A549 (cell line): ENCODE measurements around the gene NAA15. TPM values are rescaled to one million over a fixed set of nuclear protein-coding genes. Genes with fewer than 3 reads are reported as not detected.

Source experiments
- ATAC-seq, 2 experiments: fragments of 200-7000 bp in 1 of 2; fragments of >200 bp in 1 of 2; cut with Nextera tagmentation in 1 of 2; cut with Tn5 transposase in 1 of 2; 3 replicates each; pipeline versions ENCODE4 v1.8.0 to v1.9.1; 2018 to 2020; ENCODE audit warnings: mild to moderate bottlenecking in 1 of 2, moderate library complexity in 1 of 2
- CTCF ChIA-PET: fragments of 300-600 bp; sonication (Branson Sonifier 250); formaldehyde crosslinking; extraction: SDS; loops from one replicate; lab custom pipeline; 2021; ENCODE audit warnings: antibody characterized with exemption, inconsistent platforms; lab: Yijun Ruan, JAX
- POLR2A ChIA-PET: fragments of 350-600 bp; formaldehyde crosslinking; extraction: SDS; loops from one replicate; lab custom pipeline; 2021; ENCODE audit warnings: antibody characterized with exemption, inconsistent platforms; lab: Yijun Ruan, JAX
- DNase-seq, 2 experiments: peaks; one replicate each; pipeline versions ENCODE4 v3.0.0 to v3.0.0-alpha.2; 2011 to 2016; ENCODE audit warnings: low read depth in 1 of 2, low spot score in 1 of 2
- FAIRE-seq: peaks from 2 replicates; lab custom pipeline; 2011; peaks lifted over from hg19 to GRCh38; lab: Jason Lieb, UNC
- H3K27ac ChIP-seq, 2 experiments: fragments of >200 bp; sonication (Bioruptor Twin); formaldehyde crosslinking; 3 replicates each; pipeline ENCODE4 v1.5.1; 2016 to 2017
- H3K4me1 ChIP-seq: fragments of >200 bp; sonication (Bioruptor Twin); formaldehyde crosslinking; 3 replicates; pipeline ENCODE4 v1.6.1; 2016
- H3K4me2 ChIP-seq: fragments of >200 bp; sonication (Bioruptor Twin); formaldehyde crosslinking; 3 replicates; pipeline ENCODE4 v1.6.1; 2016
- H3K4me3 ChIP-seq: fragments of >200 bp; sonication (Bioruptor Twin); formaldehyde crosslinking; 3 replicates; pipeline ENCODE4 v1.5.1; 2016
- H3K9me3 ChIP-seq: fragments of >200 bp; sonication (Bioruptor Twin); formaldehyde crosslinking; 3 replicates; pipeline ENCODE4 v1.6.1; 2016
- BHLHE40 ChIP-seq: IDR thresholded peaks from 2 replicates; pipeline ENCODE4 v1.6.1; 2012; ENCODE audit warnings: low read depth, low read length, inconsistent platforms
- CHD2 ChIP-seq: fragments of 150-350 bp; IDR thresholded peaks from 2 replicates; pipeline ENCODE4 v1.6.1; 2014; ENCODE audit warnings: low read length; ENCODE audit not compliant: partially characterized antibody
- EHF ChIP-seq: fragments of 250-450 bp; sonication (Bioruptor Pico); IDR thresholded peaks from 2 replicates; pipeline ENCODE4 v1.5.0; 2020; ENCODE audit warnings: mild to moderate bottlenecking
- FOSB ChIP-seq: fragments of 250-450 bp; sonication (Bioruptor Pico); IDR thresholded peaks from 2 replicates; pipeline ENCODE4 v1.5.0; 2020; ENCODE audit warnings: mild to moderate bottlenecking, moderate library complexity
- HOXB13 ChIP-seq: fragments of 250-450 bp; sonication (Bioruptor Pico); IDR thresholded peaks from 2 replicates; pipeline ENCODE4 v1.5.0; 2020; ENCODE audit warnings: low read depth, mild to moderate bottlenecking, moderate library complexity
- JUN ChIP-seq, 2 experiments: fragments of >200 bp; sonication (Bioruptor Twin); formaldehyde crosslinking; IDR thresholded peaks; 2 replicates in 1 of 2; 3 replicates in 1 of 2; pipeline ENCODE4 v1.6.1; 2016 to 2017
- JUNB ChIP-seq: fragments of >200 bp; sonication (Bioruptor Twin); formaldehyde crosslinking; IDR thresholded peaks from 2 replicates; pipeline ENCODE4 v1.6.1; 2016
- MAZ ChIP-seq: fragments of 150-350 bp; IDR thresholded peaks from 2 replicates; pipeline ENCODE4 v1.6.1; 2014; ENCODE audit warnings: antibody characterized with exemption, low read depth, low read length, borderline replicate concordance
- NPAS2 ChIP-seq: fragments of 250-450 bp; sonication (Bioruptor Pico); IDR thresholded peaks from 2 replicates; pipeline ENCODE4 v1.8.0; 2022; ENCODE audit warnings: mild to moderate bottlenecking, moderate library complexity, borderline replicate concordance
- RAD21 ChIP-seq, 2 experiments: fragments of >200 bp in 1 of 2; sonication (Bioruptor Twin) in 1 of 2; formaldehyde crosslinking in 1 of 2; IDR thresholded peaks in 1 of 2; conservative IDR thresholded peaks in 1 of 2; 2 replicates in 1 of 2; 3 replicates in 1 of 2; pipeline ENCODE4 v1.6.1; 2012 to 2018; ENCODE audit warnings: inconsistent platforms in 1 of 2
- WGBS: methylation state at CpG from one replicate; pipeline ENCODE4 v1.1.6; 2017; ENCODE audit errors: missing lambda C conversion rate; 5-methylcytosine and 5-hydroxymethylcytosine counted together
- polyA plus RNA-seq, 4 experiments: library from polyadenylated mRNA; depleted of rRNA in 3 of 4; stranded (reverse); fragments of >200 nt; fragmentation: RNase III in 1 of 4; extraction: RNeasy Plus Mini Kit Qiagen cat#74134 plus additional on column Dnase treatment in 1 of 4; gene quantifications; 2 replicates in 3 of 4; 3 replicates in 1 of 4; pipeline ENCODE4 v1.2.3, GENCODE V29; 2011 to 2017
- TF ChIP-seq, protein P1 (sequence below): fragments of >200 bp; sonication (Bioruptor Twin); formaldehyde crosslinking; IDR thresholded peaks from 3 replicates; pipeline ENCODE4 v1.5.1; 2016
- TF ChIP-seq, protein P2 (sequence below): fragments of 250-450 bp; sonication (Bioruptor Pico); IDR thresholded peaks from 2 replicates; pipeline ENCODE4 v1.5.0; 2021; ENCODE audit warnings: mild to moderate bottlenecking, moderate library complexity, borderline replicate concordance
- TF ChIP-seq, protein P3 (sequence below): fragments of >200 bp; sonication (Bioruptor Twin); formaldehyde crosslinking; IDR thresholded peaks from 3 replicates; pipeline ENCODE4 v1.6.1; 2016
- TF ChIP-seq, protein P4 (sequence below): fragments of 250-450 bp; sonication (Bioruptor Pico); IDR thresholded peaks from 2 replicates; pipeline ENCODE4 v1.5.0; 2020; ENCODE audit warnings: low read depth, mild to moderate bottlenecking, moderate library complexity
- TF ChIP-seq, protein P5 (sequence below): IDR thresholded peaks from 2 replicates; pipeline ENCODE4 v1.6.1; 2012
- TF ChIP-seq, protein P6 (sequence below): fragments of 450-650 bp; IDR thresholded peaks from 2 replicates; pipeline ENCODE4 v1.6.1; 2014; ENCODE audit warnings: antibody characterized with exemption

The NAA15 gene
- polyA plus RNA-seq, 2 of the 4 experiments (the other 2 are of a cell fraction) = 29.2 to 45.2 TPM

DNA sequence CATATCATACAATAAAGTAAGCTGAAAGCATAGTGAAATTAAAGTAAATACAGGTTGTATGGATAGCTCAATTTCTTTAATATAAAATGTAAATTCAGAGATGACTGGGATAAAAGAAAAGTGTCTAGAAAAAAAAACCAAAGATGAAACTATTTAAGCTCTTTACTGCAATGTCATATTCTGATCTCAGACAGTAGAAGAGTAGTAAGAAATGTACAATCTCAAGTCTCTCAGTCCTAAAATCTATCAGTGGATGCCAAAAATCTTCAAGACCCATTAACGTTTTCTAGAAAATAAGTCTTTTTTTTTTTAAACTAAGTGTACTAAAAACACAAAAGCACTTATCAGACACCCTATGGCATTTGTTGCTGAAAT lies 35.1 kb upstream of the NAA15 start:
- no peak for DNase-seq
- 0% methylated on average over 1 of the region's 1 CpG for WGBS
- ChIA-PET POLR2A (interaction anchor here (1.0 kb wide), 1 partner anchor 89 kb away, joined by 3 read pairs; the partner anchor contains the start of gene ELF2), CTCF (interaction anchor here (0.7 to 2.3 kb wide), 5 partner anchors 17 to 34 kb away, joined by 3 to 7 read pairs (median 4); no protein-coding TSS in a partner anchor)
- Histone ChIP-seq H3K4me3 (peak overlapping the region; percentile 35), H3K4me1 (peaks cover 19% of the 10 kb centered on the region), H3K9me3 (no peaks in the 10 kb centered on the region), H3K27ac (peak overlapping the region; percentile 80 to 85), H3K4me2 (peak overlapping the region; percentile 81)
- TF ChIP-seq, protein P1, sequence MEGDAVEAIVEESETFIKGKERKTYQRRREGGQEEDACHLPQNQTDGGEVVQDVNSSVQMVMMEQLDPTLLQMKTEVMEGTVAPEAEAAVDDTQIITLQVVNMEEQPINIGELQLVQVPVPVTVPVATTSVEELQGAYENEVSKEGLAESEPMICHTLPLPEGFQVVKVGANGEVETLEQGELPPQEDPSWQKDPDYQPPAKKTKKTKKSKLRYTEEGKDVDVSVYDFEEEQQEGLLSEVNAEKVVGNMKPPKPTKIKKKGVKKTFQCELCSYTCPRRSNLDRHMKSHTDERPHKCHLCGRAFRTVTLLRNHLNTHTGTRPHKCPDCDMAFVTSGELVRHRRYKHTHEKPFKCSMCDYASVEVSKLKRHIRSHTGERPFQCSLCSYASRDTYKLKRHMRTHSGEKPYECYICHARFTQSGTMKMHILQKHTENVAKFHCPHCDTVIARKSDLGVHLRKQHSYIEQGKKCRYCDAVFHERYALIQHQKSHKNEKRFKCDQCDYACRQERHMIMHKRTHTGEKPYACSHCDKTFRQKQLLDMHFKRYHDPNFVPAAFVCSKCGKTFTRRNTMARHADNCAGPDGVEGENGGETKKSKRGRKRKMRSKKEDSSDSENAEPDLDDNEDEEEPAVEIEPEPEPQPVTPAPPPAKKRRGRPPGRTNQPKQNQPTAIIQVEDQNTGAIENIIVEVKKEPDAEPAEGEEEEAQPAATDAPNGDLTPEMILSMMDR = no peak
- no peak for TF ChIP-seq BHLHE40
- TF ChIP-seq FOSB (CRISPR knock-in tag) = no peak
- TF ChIP-seq, protein P2, sequence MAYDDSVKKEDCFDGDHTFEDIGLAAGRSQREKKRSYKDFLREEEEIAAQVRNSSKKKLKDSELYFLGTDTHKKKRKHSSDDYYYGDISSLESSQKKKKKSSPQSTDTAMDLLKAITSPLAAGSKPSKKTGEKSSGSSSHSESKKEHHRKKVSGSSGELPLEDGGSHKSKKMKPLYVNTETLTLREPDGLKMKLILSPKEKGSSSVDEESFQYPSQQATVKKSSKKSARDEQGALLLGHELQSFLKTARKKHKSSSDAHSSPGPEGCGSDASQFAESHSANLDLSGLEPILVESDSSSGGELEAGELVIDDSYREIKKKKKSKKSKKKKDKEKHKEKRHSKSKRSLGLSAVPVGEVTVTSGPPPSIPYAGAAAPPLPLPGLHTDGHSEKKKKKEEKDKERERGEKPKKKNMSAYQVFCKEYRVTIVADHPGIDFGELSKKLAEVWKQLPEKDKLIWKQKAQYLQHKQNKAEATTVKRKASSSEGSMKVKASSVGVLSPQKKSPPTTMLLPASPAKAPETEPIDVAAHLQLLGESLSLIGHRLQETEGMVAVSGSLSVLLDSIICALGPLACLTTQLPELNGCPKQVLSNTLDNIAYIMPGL (CRISPR knock-in tag) = no peak
- no peak for TF ChIP-seq MAZ
- no peak for TF ChIP-seq HOXB13 (CRISPR knock-in tag)
- TF ChIP-seq, protein P3, sequence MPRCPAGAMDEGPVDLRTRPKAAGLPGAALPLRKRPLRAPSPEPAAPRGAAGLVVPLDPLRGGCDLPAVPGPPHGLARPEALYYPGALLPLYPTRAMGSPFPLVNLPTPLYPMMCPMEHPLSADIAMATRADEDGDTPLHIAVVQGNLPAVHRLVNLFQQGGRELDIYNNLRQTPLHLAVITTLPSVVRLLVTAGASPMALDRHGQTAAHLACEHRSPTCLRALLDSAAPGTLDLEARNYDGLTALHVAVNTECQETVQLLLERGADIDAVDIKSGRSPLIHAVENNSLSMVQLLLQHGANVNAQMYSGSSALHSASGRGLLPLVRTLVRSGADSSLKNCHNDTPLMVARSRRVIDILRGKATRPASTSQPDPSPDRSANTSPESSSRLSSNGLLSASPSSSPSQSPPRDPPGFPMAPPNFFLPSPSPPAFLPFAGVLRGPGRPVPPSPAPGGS = no peak
- no peak for TF ChIP-seq RAD21 (conservative IDR thresholded peaks at IDR 0.05 in 1 of 2, IDR thresholded peaks at IDR 0.05 in 1 of 2)
- no peak for TF ChIP-seq EHF (CRISPR knock-in tag)
- no peak for TF ChIP-seq NPAS2 (CRISPR knock-in tag)
- TF ChIP-seq CHD2 = no peak
- ATAC-seq = peak in 1 of 2 experiments; percentile 53; a peak in 3 of 6 replicates
- no peak for FAIRE-seq

DNA sequence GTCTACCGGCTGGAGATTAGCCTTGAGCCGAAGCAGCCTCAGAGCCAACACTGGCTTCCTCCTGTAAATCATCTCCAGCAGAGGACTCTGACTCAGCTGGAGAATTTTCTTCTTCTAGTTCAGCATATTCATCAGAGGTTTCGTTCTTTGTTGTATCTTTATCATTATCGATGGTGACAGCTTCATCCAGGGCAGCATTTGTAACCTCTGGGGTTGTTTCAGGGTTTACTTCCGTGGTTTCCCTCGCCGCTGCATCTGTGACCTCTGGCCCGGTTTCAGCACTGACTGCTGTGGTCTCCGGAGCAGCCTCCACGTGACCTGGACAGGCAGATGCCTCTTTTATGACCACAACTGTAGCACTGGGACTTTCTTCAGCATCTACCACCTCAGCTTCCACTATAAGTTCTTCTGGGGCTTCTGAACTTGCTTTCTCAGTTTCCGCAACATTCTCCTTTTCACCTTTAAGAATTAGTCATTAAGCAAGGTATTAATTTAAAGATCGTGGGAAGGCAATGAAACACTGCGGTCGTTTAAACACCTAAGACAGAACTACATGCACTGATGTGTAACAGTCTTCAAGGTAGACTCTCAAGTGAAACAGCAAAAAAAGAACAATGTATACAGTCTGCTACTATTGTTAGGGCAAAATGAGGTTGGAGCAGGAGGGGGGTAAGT lies 34.6 kb upstream of the NAA15 start:
- peak overlapping the region; percentile 80 to 85 for H3K27ac ChIP-seq
- peak overlapping the region; percentile 81 for H3K4me2 ChIP-seq
- no peaks in the 10 kb centered on the region for H3K9me3 ChIP-seq
- 8% methylated on average over 14 of the region's 14 CpGs for WGBS
- ATAC-seq (peak; percentile 93 to 95), FAIRE-seq (peak; percentile 32), DNase-seq (peak; percentile 48 to 64)
- ChIA-PET CTCF (interaction anchor here (1.0 to 2.3 kb wide), 4 partner anchors 28 to 35 kb away, joined by 4 to 9 read pairs (median 6); no protein-coding TSS in a partner anchor), POLR2A (interaction anchor here (1.0 kb wide), 1 partner anchor 89 kb away, joined by 3 read pairs; the partner anchor contains the start of gene ELF2)
- TF ChIP-seq, protein P4, sequence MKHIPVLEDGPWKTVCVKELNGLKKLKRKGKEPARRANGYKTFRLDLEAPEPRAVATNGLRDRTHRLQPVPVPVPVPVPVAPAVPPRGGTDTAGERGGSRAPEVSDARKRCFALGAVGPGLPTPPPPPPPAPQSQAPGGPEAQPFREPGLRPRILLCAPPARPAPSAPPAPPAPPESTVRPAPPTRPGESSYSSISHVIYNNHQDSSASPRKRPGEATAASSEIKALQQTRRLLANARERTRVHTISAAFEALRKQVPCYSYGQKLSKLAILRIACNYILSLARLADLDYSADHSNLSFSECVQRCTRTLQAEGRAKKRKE (CRISPR knock-in tag) = no peak
- TF ChIP-seq JUN (IDR thresholded peaks at IDR 0.05) = 0 out of 5 replicates have a peak, but pooled peaks of 1 of the 2 experiments have one; percentile 23
- no peak for TF ChIP-seq FOSB (CRISPR knock-in tag)
- TF ChIP-seq, protein P5, sequence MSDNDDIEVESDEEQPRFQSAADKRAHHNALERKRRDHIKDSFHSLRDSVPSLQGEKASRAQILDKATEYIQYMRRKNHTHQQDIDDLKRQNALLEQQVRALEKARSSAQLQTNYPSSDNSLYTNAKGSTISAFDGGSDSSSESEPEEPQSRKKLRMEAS = peak; percentile 79
- TF ChIP-seq JUNB = no peak
- TF ChIP-seq, protein P6, sequence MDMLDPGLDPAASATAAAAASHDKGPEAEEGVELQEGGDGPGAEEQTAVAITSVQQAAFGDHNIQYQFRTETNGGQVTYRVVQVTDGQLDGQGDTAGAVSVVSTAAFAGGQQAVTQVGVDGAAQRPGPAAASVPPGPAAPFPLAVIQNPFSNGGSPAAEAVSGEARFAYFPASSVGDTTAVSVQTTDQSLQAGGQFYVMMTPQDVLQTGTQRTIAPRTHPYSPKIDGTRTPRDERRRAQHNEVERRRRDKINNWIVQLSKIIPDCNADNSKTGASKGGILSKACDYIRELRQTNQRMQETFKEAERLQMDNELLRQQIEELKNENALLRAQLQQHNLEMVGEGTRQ = peak; percentile 87
- peak overlapping the region; percentile 35 for H3K4me3 ChIP-seq
- peaks cover 19% of the 10 kb centered on the region for H3K4me1 ChIP-seq
